Esophagus (tissue), 2 donors: Measurements from ENCODE around the gene H6PD. TPM values are rescaled to one million over a fixed set of nuclear protein-coding genes. Genes with fewer than 3 reads are reported as not detected.

Experiments used
- H3K27ac ChIP-seq, 2 donors: one replicate each; pipeline ENCODE4 v1.5.1; 2013; ENCODE audit warnings: low read depth in 2 of 2, mild to moderate bottlenecking in 2 of 2, inconsistent platforms in 1 of 2, low read length in 1 of 2, moderate library complexity in 1 of 2
- H3K27me3 ChIP-seq, 2 donors: one replicate each; pipeline ENCODE4 v1.6.1; 2013; ENCODE audit warnings: low read length in 2 of 2, control low read depth in 1 of 2, mild to moderate bottlenecking in 1 of 2; ENCODE audit not compliant: insufficient read depth in 2 of 2, control insufficient read depth in 1 of 2
- H3K36me3 ChIP-seq, 2 donors: one replicate each; pipeline ENCODE4 v1.6.1; 2013; ENCODE audit warnings: low read length in 1 of 2; ENCODE audit not compliant: control insufficient read depth in 2 of 2, insufficient read depth in 2 of 2
- H3K4me1 ChIP-seq, 2 donors: one replicate each; pipeline ENCODE4 v1.6.1; 2013; ENCODE audit warnings: low read length in 1 of 2; ENCODE audit not compliant: control insufficient read depth in 2 of 2, insufficient read depth in 2 of 2
- H3K4me3 ChIP-seq, 2 donors: one replicate each; pipeline ENCODE4 v1.5.1; 2013; ENCODE audit warnings: low read length in 2 of 2, mild to moderate bottlenecking in 2 of 2, low read depth in 1 of 2, moderate library complexity in 1 of 2
- H3K9me3 ChIP-seq, 2 donors: one replicate each; pipeline ENCODE4 v1.6.1; 2013; ENCODE audit warnings: mild to moderate bottlenecking in 2 of 2, low read depth in 1 of 2, low read length in 1 of 2, moderate library complexity in 1 of 2; ENCODE audit not compliant: control insufficient read depth in 2 of 2, insufficient read depth in 1 of 2
- WGBS, 2 donors: extraction: QIAGEN DNeasy Blood & Tissue Kit; methylation state at CpG; one replicate each; pipeline ENCODE4 v1.1.7; 2013; 5-methylcytosine and 5-hydroxymethylcytosine counted together
- polyA plus RNA-seq, 2 donors: library from polyadenylated mRNA; stranded (reverse); fragments of 200-250 nt; gene quantifications; one replicate each; pipeline ENCODE4 v1.2.3, GENCODE V29; 2013
- donor health status: healthy with polysubstance abuse.
- donor health status: Bipolar disorder and iron deficiency.

H6PD gene
- polyA plus RNA-seq, 2 donors = 7.1 to 8.9 TPM

- H3K27ac ChIP-seq = no peak overlapping the region
- WGBS, 2 donors = 87 to 89% methylated on average over 8 of the region's 8 CpGs
Observed at GRCh38 chr1:9195651-9196050, 38.9 kb upstream of the H6PD start.

DNA sequence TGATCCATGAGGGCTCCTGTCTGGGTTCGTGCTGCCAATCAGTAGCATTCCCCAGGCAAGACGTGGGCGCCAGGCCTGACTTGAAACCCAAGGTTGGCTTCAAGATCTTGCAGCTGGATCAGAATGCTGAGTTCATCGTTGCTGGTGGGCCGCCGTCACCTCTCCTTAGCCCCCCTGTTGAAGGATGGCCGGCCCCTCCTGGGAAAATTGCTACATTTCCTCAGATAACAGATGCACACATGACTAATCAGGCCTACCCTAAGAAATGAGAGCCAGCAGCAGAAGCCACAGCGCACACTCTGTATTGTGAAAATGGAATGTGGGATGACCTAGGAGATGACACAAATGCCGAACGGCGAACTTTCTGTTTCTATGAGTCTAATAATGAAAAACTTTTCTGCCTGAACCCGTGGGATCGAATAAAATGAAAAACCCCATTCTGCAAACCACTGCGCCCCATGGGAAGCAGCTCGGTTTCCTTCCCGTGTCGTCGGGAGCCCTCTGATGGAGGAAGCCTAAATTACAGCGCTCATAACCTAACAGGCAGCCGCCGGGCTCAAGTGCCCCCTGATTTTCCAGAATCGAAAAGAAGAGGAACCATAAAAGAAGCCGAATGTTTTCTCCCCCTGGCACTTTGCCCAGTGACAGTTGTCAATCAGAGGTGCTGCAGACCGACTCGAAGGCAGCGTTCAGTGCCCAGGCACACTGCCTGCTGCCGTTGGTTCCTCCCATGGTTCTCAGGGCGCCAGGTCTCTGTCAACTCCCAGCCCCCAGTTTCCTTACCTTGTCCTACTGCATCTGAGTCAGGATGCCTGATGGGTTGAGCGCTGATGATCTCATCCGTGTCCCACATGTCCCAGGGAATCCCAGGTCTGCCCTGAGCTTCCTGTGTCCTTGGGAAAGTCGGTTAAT, 38.2 kb upstream of the H6PD start:
- no peaks in the 10 kb centered on the region for H3K27me3 ChIP-seq
- H3K27ac ChIP-seq = peak overlapping the region in 1 of 2 donors; percentile 23
- 22 to 24% methylated on average over 31 of the region's 31 CpGs for WGBS, 2 donors
- H3K36me3 ChIP-seq = no peaks in the 10 kb centered on the region
- peaks cover 0 to 14% of the 10 kb centered on the region in 2 donors for H3K4me1 ChIP-seq
- no peaks in the 10 kb centered on the region for H3K9me3 ChIP-seq
- no peak overlapping the region for H3K4me3 ChIP-seq

More at GRCh38 chr1:9195651-9196050, 38.9 kb upstream of the H6PD start:
- Histone ChIP-seq H3K27me3 (no peaks in the 10 kb centered on the region), H3K4me3 (no peak overlapping the region), H3K36me3 (no peaks in the 10 kb centered on the region), H3K9me3 (no peaks in the 10 kb centered on the region), H3K4me1 (peaks cover 0 to 11% of the 10 kb centered on the region in 2 donors)

DNA sequence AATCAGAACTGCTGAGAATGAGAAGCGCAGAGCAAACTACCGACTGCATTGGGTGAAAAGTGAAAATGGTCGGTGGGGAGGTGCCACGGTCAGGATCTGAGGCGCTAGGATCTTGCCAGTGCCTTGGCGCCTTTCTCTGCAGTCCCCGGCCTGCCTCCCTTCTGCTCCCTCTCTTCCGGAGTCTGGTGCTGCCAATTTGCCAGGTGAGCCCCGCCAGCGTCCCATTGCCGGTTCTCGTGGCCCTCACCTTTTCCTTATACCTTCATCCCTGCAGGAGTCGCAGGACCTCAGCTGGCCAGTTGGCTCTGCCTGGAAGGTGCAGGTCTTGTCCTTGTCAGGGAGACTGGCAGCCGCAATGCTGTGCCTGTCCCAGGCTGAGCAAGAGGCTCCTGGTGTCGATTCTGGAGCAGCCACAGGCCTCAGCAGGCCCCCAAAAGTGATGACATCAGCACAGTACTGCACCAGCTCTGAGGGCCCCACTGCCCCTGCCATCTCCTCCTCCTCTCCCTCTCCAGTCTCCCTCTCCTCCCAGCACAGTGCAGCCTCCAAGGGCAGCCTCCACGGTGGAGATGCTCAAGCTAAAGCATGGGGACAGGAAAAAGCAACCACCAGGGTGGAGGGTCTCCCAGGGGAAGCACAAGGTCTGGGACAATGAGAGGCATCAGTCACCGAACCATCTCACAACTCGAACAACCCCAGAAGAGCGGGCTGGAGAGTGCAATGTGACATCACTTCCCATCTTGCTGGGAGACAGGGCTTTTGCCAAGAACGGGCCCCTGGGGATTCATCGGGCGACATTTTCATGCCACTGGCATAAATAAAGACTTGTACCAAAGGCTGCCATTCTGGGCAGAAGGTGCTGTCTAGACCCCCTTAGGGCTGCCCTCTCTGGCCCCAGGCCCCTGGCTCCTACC, 37.1 kb upstream of the H6PD start:
- H3K4me3 ChIP-seq = no peak overlapping the region
- peaks cover 0 to 15% of the 10 kb centered on the region in 2 donors for H3K4me1 ChIP-seq
- no peaks in the 10 kb centered on the region for H3K36me3 ChIP-seq
- peaks cover 0 to 1% of the 10 kb centered on the region in 2 donors for H3K9me3 ChIP-seq
- H3K27me3 ChIP-seq = peaks cover 0 to 3% of the 10 kb centered on the region in 2 donors
- H3K27ac ChIP-seq = no peak overlapping the region
- WGBS, 2 donors = 83% methylated on average over 22 of the region's 22 CpGs

DNA sequence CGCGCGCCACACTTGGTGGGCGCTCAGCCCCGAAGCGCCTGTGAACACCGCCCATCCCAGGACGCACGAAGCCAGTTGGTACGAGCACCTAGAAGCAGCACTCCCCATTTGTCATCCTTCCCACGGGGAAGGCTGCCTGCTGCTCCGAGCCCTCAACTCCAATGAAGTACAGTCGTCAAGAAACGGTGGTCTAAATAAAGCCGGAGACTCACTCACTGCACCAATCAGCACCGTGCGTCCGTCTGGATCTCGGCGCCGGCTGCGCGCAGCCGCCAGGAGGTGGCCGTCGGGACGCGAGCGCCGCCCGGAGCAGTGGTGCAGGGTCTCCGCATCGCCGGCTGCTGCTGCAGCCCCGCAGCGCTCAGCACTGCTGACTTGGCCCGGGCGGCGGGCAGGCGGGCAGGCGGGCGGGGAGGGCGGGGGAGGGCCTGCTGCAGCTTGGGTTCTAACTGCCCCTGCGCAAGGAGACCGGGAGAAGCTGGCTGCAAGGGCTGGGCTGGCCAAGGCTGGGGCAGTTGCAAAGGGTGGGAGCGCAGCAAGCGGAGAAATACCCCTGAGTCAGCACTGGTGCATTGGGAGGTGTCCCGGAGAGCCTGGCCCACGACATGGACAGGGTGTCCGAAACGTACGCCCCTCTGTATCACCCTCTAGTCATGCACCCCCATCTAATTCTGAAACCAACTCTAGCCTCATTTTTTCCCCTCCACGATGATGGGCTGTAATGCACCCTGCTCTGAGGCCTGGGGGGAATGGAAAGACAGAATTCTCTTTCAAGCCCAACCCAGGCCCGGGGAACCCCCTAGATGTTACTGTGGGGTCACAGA, 35.8 kb upstream of the H6PD start:
- Histone ChIP-seq H3K36me3 (no peaks in the 10 kb centered on the region), H3K4me1 (peaks cover 0 to 19% of the 10 kb centered on the region in 2 donors), H3K9me3 (peaks cover 0 to 3% of the 10 kb centered on the region in 2 donors), H3K4me3 (no peak overlapping the region), H3K27ac (no peak overlapping the region), H3K27me3 (peaks cover 0 to 4% of the 10 kb centered on the region in 2 donors)
- 17 to 26% methylated on average over 44 to 54 of the region's 54 CpGs for WGBS, 2 donors

DNA sequence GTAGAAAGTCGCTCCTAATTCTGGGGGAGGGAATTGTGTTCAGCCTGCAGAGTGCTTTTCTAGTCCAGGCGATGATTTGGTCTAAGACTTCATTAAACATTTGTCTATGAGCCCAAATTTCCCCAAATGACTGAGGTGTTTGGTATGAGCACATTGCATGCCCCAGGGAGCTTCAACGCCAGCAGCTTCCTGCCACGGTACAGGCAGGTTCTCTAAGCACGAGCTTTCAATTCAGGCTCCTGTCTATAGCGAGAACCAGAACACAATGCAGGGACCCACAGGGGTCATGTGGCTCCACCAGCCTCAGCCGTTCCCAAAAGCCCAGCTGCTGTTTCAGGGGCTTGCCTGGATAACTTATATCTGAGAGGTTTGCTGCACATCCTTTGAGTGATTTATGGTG, 34.1 kb upstream of the H6PD start:
- no peaks in the 10 kb centered on the region for H3K36me3 ChIP-seq
- no peak overlapping the region for H3K4me3 ChIP-seq
- WGBS, 2 donors = 39 to 46% methylated on average over 7 of the region's 7 CpGs
- peaks cover 0 to 18% of the 10 kb centered on the region in 2 donors for H3K4me1 ChIP-seq
- H3K9me3 ChIP-seq = peaks cover 0 to 5% of the 10 kb centered on the region in 2 donors
- H3K27ac ChIP-seq = no peak overlapping the region
- peaks cover 0 to 4% of the 10 kb centered on the region in 2 donors for H3K27me3 ChIP-seq

DNA sequence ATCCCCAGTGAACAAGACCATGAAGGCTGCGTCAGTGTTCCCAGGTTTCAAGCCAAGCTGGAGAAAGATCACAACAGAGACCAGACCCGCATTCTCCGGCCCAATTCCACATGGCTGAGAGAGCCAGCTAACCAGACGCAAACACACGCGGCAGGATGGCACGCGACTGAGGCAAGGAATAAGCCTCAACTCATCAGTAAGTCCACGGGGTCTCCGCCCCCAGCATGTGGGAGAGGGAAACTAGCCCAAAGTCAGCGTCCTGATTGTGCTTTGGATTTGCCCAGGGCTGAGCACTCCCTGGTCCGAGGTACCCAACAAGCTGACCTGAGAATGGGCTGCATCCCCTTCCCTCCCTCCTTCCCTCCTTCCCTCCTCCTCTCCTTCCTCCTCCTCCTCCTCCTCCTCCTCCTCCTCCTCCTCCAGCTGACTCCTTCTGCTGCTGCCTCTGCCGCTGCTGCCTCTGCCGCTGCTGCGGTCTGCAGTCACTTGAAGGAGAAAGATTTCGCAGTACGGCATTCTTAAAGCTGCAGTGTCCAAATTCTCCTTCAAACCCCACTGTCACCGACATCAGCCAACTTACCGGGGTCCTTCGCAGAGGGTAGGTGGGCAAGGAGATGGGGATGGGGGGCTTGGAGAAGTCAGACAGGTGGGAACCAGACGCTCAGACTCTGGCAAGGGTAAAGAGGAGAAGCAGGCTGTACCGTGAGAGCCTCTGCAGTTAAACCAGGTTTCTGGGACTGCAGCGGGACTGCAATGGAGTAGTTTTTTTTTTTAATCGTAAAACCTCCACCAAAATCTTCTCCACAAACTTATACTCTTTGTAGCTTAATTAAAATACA, 33.0 kb upstream of the H6PD start:
- H3K4me3 ChIP-seq = peak overlapping the region; percentile 13 to 36
- H3K27me3 ChIP-seq = peaks cover 0 to 4% of the 10 kb centered on the region in 2 donors
- H3K9me3 ChIP-seq = peaks cover 0 to 5% of the 10 kb centered on the region in 2 donors
- no peak overlapping the region for H3K27ac ChIP-seq
- 3% methylated on average over 23 to 24 of the region's 24 CpGs for WGBS, 2 donors
- no peaks in the 10 kb centered on the region for H3K36me3 ChIP-seq
- peaks cover 0 to 17% of the 10 kb centered on the region in 2 donors for H3K4me1 ChIP-seq

- WGBS, 2 donors = 7 to 11% methylated on average over 15 of the region's 15 CpGs
- Histone ChIP-seq H3K4me1 (peaks cover 0 to 15% of the 10 kb centered on the region in 2 donors), H3K27ac (no peak overlapping the region), H3K27me3 (peaks cover 0 to 4% of the 10 kb centered on the region in 2 donors), H3K36me3 (no peaks in the 10 kb centered on the region), H3K9me3 (peaks cover 0 to 5% of the 10 kb centered on the region in 2 donors), H3K4me3 (no peak overlapping the region)
Observed at GRCh38 chr1:9202240-9202870, 32.2 kb upstream of the H6PD start.

GRCh38 chr1:9203511-9203982, 31.0 kb upstream of the H6PD start:
- peaks cover 0 to 12% of the 10 kb centered on the region in 2 donors for H3K4me1 ChIP-seq
- 37 to 45% methylated on average over 11 of the region's 11 CpGs for WGBS, 2 donors
- H3K9me3 ChIP-seq = peaks cover 0 to 5% of the 10 kb centered on the region in 2 donors
- peaks cover 0 to 4% of the 10 kb centered on the region in 2 donors for H3K27me3 ChIP-seq
- no peaks in the 10 kb centered on the region for H3K36me3 ChIP-seq
- H3K4me3 ChIP-seq = no peak overlapping the region
- no peak overlapping the region for H3K27ac ChIP-seq
